ENCODE results near the gene ATG10.

Gene ATG10

GRCh38 chr5:82176115-82176814, 204.4 kb downstream of the ATG10 start:
- no peak overlapping the region for H3K9ac ChIP-seq (ENCODE audit: low read length)
- no peak overlapping the region for H4K8ac ChIP-seq (ENCODE audit: low read depth, low read length)
- H3K4ac ChIP-seq (ENCODE audit: low read depth, low read length): no peak overlapping the region
- H3K4me1 ChIP-seq (ENCODE audit: control insufficient read depth, low read depth, low read length): no peaks in the 10 kb centered on the region
- DNase-seq: no peak
- H4K5ac ChIP-seq (ENCODE audit: low read length): no peak overlapping the region
- no peak overlapping the region for H3K18ac ChIP-seq (ENCODE audit: low read length)
- no peaks in the 10 kb centered on the region for H3K79me2 ChIP-seq (ENCODE audit: control insufficient read depth, insufficient read depth, low read length)
- H2AK5ac ChIP-seq (ENCODE audit: low read length): no peak overlapping the region
- no CpG with 5 or more reads among the region's 8 CpGs for WGBS (ENCODE audit: extremely low coverage, insufficient coverage, low lambda C conversion rate)
- H3K27me3 ChIP-seq (ENCODE audit: insufficient read depth, low read length, poor library complexity): no peaks in the 10 kb centered on the region
- no peak overlapping the region for H2BK120ac ChIP-seq (ENCODE audit: low read depth, low read length)
- H2BK5ac ChIP-seq (ENCODE audit: low read length): no peak overlapping the region
- no peak overlapping the region for H3K4me3 ChIP-seq (ENCODE audit: low read length)
- H3K79me1 ChIP-seq (ENCODE audit: low read length): no peaks in the 10 kb centered on the region
- no peak overlapping the region for H3K27ac ChIP-seq (ENCODE audit: low read depth, low read length)
- no peak overlapping the region for H3K56ac ChIP-seq (ENCODE audit: low read length)
- H2BK15ac ChIP-seq (replicated peaks; ENCODE audit: low read depth): no peak overlapping the region
- H3K23ac ChIP-seq (ENCODE audit: low read length): no peak overlapping the region
- H3K4me2 ChIP-seq (ENCODE audit: low read length): no peak overlapping the region
- no peaks in the 10 kb centered on the region for H3K36me3 ChIP-seq (ENCODE audit: control insufficient read depth, insufficient read depth, low read length)

- Histone ChIP-seq H3K23ac (ENCODE audit: low read length) (no peak overlapping the region), H3K4me2 (ENCODE audit: low read length) (no peak overlapping the region), H4K5ac (ENCODE audit: low read length) (no peak overlapping the region), H3K4ac (ENCODE audit: low read depth, low read length) (no peak overlapping the region), H3K18ac (ENCODE audit: low read length) (no peak overlapping the region), H3K79me1 (ENCODE audit: low read length) (no peaks in the 10 kb centered on the region), H2BK15ac (replicated peaks; ENCODE audit: low read depth) (no peak overlapping the region), H4K8ac (ENCODE audit: low read depth, low read length) (no peak overlapping the region), H3K36me3 (ENCODE audit: control insufficient read depth, insufficient read depth, low read length) (no peaks in the 10 kb centered on the region), H2BK120ac (ENCODE audit: low read depth, low read length) (no peak overlapping the region), H3K4me1 (ENCODE audit: control insufficient read depth, low read depth, low read length) (no peaks in the 10 kb centered on the region), H3K27ac (ENCODE audit: low read depth, low read length) (no peak overlapping the region), H3K56ac (ENCODE audit: low read length) (no peak overlapping the region), H2AK5ac (ENCODE audit: low read length) (no peak overlapping the region), H3K4me3 (ENCODE audit: low read length) (no peak overlapping the region), H3K9ac (ENCODE audit: low read length) (no peak overlapping the region), H3K27me3 (ENCODE audit: insufficient read depth, low read length, poor library complexity) (no peaks in the 10 kb centered on the region), H3K79me2 (ENCODE audit: control insufficient read depth, insufficient read depth, low read length) (no peaks in the 10 kb centered on the region), H2BK5ac (ENCODE audit: low read length) (no peak overlapping the region)
- no peak for DNase-seq
- WGBS (ENCODE audit: extremely low coverage, insufficient coverage, low lambda C conversion rate): no CpG with 5 or more reads among the region's 3 CpGs
Observed at GRCh38 chr5:82178378-82178777, 206.6 kb downstream of the ATG10 start.

GRCh38 chr5:82182662-82183061, 210.8 kb downstream of the ATG10 start:
- no peak overlapping the region for H3K27ac ChIP-seq (ENCODE audit: low read depth, low read length)
- no peak overlapping the region for H3K56ac ChIP-seq (ENCODE audit: low read length)
- H3K9ac ChIP-seq (ENCODE audit: low read length): no peak overlapping the region
- no peaks in the 10 kb centered on the region for H3K36me3 ChIP-seq (ENCODE audit: control insufficient read depth, insufficient read depth, low read length)
- no peak for DNase-seq
- H3K4ac ChIP-seq (ENCODE audit: low read depth, low read length): no peak overlapping the region
- no peak overlapping the region for H2BK5ac ChIP-seq (ENCODE audit: low read length)
- no peak overlapping the region for H4K8ac ChIP-seq (ENCODE audit: low read depth, low read length)
- H3K4me2 ChIP-seq (ENCODE audit: low read length): no peak overlapping the region
- H3K18ac ChIP-seq (ENCODE audit: low read length): no peak overlapping the region
- no peak overlapping the region for H2BK120ac ChIP-seq (ENCODE audit: low read depth, low read length)
- H3K4me3 ChIP-seq (ENCODE audit: low read length): no peak overlapping the region
- H3K4me1 ChIP-seq (ENCODE audit: control insufficient read depth, low read depth, low read length): no peaks in the 10 kb centered on the region
- no peak overlapping the region for H4K5ac ChIP-seq (ENCODE audit: low read length)
- H3K23ac ChIP-seq (ENCODE audit: low read length): no peak overlapping the region
- WGBS (ENCODE audit: extremely low coverage, insufficient coverage, low lambda C conversion rate): no CpG with 5 or more reads among the region's 2 CpGs
- no peaks in the 10 kb centered on the region for H3K79me1 ChIP-seq (ENCODE audit: low read length)
- H3K27me3 ChIP-seq (ENCODE audit: insufficient read depth, low read length, poor library complexity): no peaks in the 10 kb centered on the region
- no peaks in the 10 kb centered on the region for H3K79me2 ChIP-seq (ENCODE audit: control insufficient read depth, insufficient read depth, low read length)
- no peak overlapping the region for H2BK15ac ChIP-seq (replicated peaks; ENCODE audit: low read depth)
- H2AK5ac ChIP-seq (ENCODE audit: low read length): no peak overlapping the region

- H4K5ac ChIP-seq (ENCODE audit: low read length): no peak overlapping the region
- H3K4me2 ChIP-seq (ENCODE audit: low read length): no peak overlapping the region
- WGBS (ENCODE audit: extremely low coverage, insufficient coverage, low lambda C conversion rate): no CpG with 5 or more reads among the region's 1 CpG
Observed at GRCh38 chr5:82183828-82184227, 212.0 kb downstream of the ATG10 start.

GRCh38 chr5:82185851-82186250, 214.0 kb downstream of the ATG10 start:
- Histone ChIP-seq H3K56ac (ENCODE audit: low read length) (no peak overlapping the region), H4K8ac (ENCODE audit: low read depth, low read length) (no peak overlapping the region), H3K4me2 (ENCODE audit: low read length) (no peak overlapping the region), H3K36me3 (ENCODE audit: control insufficient read depth, insufficient read depth, low read length) (no peaks in the 10 kb centered on the region), H3K79me2 (ENCODE audit: control insufficient read depth, insufficient read depth, low read length) (no peaks in the 10 kb centered on the region), H2BK120ac (ENCODE audit: low read depth, low read length) (no peak overlapping the region), H3K18ac (ENCODE audit: low read length) (no peak overlapping the region), H3K4me1 (ENCODE audit: control insufficient read depth, low read depth, low read length) (no peaks in the 10 kb centered on the region), H3K4ac (ENCODE audit: low read depth, low read length) (no peak overlapping the region), H3K23ac (ENCODE audit: low read length) (no peak overlapping the region), H2BK15ac (replicated peaks; ENCODE audit: low read depth) (no peak overlapping the region), H3K27ac (ENCODE audit: low read depth, low read length) (no peak overlapping the region), H3K27me3 (ENCODE audit: insufficient read depth, low read length, poor library complexity) (no peaks in the 10 kb centered on the region), H3K79me1 (ENCODE audit: low read length) (no peaks in the 10 kb centered on the region), H2BK5ac (ENCODE audit: low read length) (no peak overlapping the region), H3K4me3 (ENCODE audit: low read length) (no peak overlapping the region), H4K5ac (ENCODE audit: low read length) (no peak overlapping the region), H3K9ac (ENCODE audit: low read length) (no peak overlapping the region), H2AK5ac (ENCODE audit: low read length) (no peak overlapping the region)
- WGBS (ENCODE audit: extremely low coverage, insufficient coverage, low lambda C conversion rate): 100% methylated on average over 1 of the region's 2 CpGs
- DNase-seq: no peak

More at GRCh38 chr5:82183828-82184227, 212.0 kb downstream of the ATG10 start:
- Histone ChIP-seq H3K23ac (ENCODE audit: low read length) (no peak overlapping the region), H3K56ac (ENCODE audit: low read length) (no peak overlapping the region), H2BK15ac (replicated peaks; ENCODE audit: low read depth) (no peak overlapping the region), H2BK5ac (ENCODE audit: low read length) (no peak overlapping the region), H3K36me3 (ENCODE audit: control insufficient read depth, insufficient read depth, low read length) (no peaks in the 10 kb centered on the region), H2AK5ac (ENCODE audit: low read length) (no peak overlapping the region), H3K9ac (ENCODE audit: low read length) (no peak overlapping the region), H3K4ac (ENCODE audit: low read depth, low read length) (no peak overlapping the region), H3K79me2 (ENCODE audit: control insufficient read depth, insufficient read depth, low read length) (no peaks in the 10 kb centered on the region), H3K18ac (ENCODE audit: low read length) (no peak overlapping the region), H2BK120ac (ENCODE audit: low read depth, low read length) (no peak overlapping the region), H3K27me3 (ENCODE audit: insufficient read depth, low read length, poor library complexity) (no peaks in the 10 kb centered on the region), H3K79me1 (ENCODE audit: low read length) (no peaks in the 10 kb centered on the region), H3K27ac (ENCODE audit: low read depth, low read length) (no peak overlapping the region), H4K8ac (ENCODE audit: low read depth, low read length) (no peak overlapping the region), H3K4me1 (ENCODE audit: control insufficient read depth, low read depth, low read length) (no peaks in the 10 kb centered on the region), H3K4me3 (ENCODE audit: low read length) (no peak overlapping the region)
- no peak for DNase-seq

- Histone ChIP-seq H2AK5ac (ENCODE audit: low read length) (no peak overlapping the region), H3K27me3 (ENCODE audit: insufficient read depth, low read length, poor library complexity) (no peaks in the 10 kb centered on the region), H3K4me3 (ENCODE audit: low read length) (no peak overlapping the region), H3K27ac (ENCODE audit: low read depth, low read length) (no peak overlapping the region), H4K8ac (ENCODE audit: low read depth, low read length) (no peak overlapping the region), H3K9ac (ENCODE audit: low read length) (no peak overlapping the region), H2BK5ac (ENCODE audit: low read length) (no peak overlapping the region), H3K4ac (ENCODE audit: low read depth, low read length) (no peak overlapping the region), H3K23ac (ENCODE audit: low read length) (no peak overlapping the region), H3K79me1 (ENCODE audit: low read length) (no peaks in the 10 kb centered on the region), H3K36me3 (ENCODE audit: control insufficient read depth, insufficient read depth, low read length) (no peaks in the 10 kb centered on the region), H3K4me2 (ENCODE audit: low read length) (no peak overlapping the region), H4K5ac (ENCODE audit: low read length) (no peak overlapping the region), H3K18ac (ENCODE audit: low read length) (no peak overlapping the region), H3K56ac (ENCODE audit: low read length) (no peak overlapping the region), H3K79me2 (ENCODE audit: control insufficient read depth, insufficient read depth, low read length) (no peaks in the 10 kb centered on the region), H2BK15ac (replicated peaks; ENCODE audit: low read depth) (no peak overlapping the region), H2BK120ac (ENCODE audit: low read depth, low read length) (no peak overlapping the region), H3K4me1 (ENCODE audit: control insufficient read depth, low read depth, low read length) (no peaks in the 10 kb centered on the region)
- DNase-seq: no peak
- no CpG with 5 or more reads among the region's 1 CpG for WGBS (ENCODE audit: extremely low coverage, insufficient coverage, low lambda C conversion rate)
Observed at GRCh38 chr5:82197550-82197949, 225.7 kb downstream of the ATG10 start.
